Renal cortex interstitium (tissue), 11 donors: Measurements from ENCODE around the gene PUSL1. TPM values are rescaled to one million over a fixed set of nuclear protein-coding genes. Genes with fewer than 3 reads are reported as not detected.

Experiments
- DNase-seq, 11 donors: peaks; one replicate each; pipeline ENCODE4 v3.0.0-alpha.2; 2013; ENCODE audit warnings: low read depth in 9 of 11, low spot score in 4 of 11; ENCODE audit errors: extremely low read depth in 1 of 11
- polyA plus RNA-seq, 3 donors: library from polyadenylated mRNA; unstranded; fragments of 120-200 nt; gene quantifications; one replicate each; pipeline ENCODE4 v1.2.1, GENCODE V29; 2013; ENCODE audit not compliant: insufficient read length in 3 of 3

PUSL1 gene
- polyA plus RNA-seq, 3 donors: 4.5 to 10.4 (median 10.0) TPM

DNA sequence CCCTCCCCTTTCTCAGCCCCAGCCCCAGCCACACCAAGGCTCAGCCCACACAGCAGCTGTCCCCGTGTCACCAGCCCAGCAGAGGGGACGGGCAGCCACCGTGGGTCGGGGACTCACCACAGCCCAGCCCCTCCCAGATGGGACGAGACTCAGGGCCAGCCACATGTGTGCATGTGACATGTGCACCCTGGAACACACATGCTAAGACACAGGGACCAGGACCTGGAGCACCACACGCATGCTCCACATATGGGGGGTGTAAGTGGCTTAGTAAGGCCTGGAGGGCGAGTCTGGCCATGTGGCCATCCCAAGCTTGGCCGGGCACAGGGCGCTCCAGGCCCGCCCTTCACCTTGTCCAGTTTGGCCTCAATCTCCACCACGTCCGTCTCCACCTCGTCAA is 4.7 kb upstream of the PUSL1 start:
- no peak for DNase-seq

DNA sequence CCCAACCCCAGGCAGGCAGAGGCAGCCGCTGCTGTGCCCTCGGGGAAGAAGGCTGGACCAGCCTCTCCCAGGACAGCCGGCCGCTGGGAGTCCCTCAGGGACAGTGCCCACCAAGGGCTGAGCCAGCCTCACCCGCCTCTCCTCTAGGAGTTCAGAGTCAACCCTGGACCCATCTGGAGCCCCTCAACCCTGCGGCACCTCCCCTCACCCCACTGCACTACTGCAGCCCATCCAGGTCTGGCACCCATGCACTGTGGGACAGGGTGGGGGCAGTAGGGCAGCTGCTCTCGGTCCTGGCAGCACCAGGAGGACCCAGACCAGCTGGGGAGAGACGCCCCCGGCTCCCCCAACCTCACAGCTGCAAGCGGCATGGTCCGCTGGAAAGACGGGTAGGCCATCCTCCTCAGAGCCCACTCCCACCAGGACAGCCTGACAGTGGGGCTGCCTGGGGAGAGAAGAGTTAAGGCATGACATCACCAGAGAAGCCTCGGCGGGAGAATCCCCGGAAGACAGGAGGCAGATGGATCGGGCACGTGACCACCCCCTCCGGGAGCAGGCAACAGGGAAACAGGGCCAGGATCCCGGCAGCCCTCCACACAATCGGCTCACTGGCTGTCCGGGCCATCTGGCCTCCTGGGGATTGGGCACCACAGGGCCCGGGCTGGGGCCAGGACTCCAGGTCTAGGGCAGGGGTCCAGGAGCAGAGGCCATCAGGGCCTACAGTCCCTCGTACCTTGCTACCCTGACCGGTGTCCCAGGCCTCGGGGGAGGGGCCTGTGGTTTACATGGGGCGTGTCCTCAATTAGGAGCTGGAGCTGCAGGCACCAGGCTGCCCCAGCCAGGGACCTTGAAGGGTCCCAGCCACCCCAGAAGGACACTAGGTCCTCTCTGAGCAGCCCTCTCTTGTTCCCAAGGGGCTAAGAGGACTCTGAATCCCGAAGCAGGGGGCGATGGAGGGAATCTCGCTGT is 3.8 kb upstream of the PUSL1 start:
- DNase-seq: peak in 8 of 11 donors; percentile 40 to 63 (median 58)

DNA sequence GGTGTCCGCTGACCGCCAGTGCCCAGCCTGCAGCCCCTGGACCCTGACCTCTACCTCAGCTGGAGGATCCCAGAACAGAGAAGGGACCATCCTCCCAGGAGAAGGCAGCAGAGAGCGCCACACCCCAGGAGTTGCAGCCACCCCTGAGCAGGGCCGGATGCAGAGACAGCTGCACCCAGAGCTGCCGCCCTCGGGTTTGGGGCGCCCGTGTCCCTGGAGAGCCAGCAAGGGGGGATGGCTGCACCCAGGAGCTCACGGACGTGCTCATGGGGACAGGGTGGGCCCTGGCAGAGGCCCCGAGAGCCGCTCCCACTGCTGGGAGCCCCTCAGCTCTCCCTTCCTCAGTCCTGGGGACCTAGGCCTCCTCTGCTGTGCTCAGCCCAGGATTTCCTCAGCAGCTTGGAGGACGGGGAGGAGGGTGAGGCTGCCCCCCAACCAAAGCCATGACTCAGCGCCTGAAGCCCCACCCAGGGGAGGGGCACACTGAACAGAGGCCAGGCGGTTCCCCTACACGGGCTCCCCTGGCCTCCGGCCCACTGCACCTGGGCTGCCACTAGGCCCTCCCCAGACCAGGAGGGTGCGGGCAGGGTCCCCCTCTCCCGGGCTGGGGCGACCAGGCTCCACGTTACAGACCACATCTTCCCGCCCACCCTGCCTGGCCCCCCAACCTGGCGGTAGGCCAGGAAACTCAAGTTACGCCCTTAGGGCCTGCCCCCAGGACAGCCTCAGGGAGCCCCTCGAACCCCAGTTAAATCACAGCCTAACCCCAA is 2.9 kb upstream of the PUSL1 start:
- DNase-seq: no peak

DNA sequence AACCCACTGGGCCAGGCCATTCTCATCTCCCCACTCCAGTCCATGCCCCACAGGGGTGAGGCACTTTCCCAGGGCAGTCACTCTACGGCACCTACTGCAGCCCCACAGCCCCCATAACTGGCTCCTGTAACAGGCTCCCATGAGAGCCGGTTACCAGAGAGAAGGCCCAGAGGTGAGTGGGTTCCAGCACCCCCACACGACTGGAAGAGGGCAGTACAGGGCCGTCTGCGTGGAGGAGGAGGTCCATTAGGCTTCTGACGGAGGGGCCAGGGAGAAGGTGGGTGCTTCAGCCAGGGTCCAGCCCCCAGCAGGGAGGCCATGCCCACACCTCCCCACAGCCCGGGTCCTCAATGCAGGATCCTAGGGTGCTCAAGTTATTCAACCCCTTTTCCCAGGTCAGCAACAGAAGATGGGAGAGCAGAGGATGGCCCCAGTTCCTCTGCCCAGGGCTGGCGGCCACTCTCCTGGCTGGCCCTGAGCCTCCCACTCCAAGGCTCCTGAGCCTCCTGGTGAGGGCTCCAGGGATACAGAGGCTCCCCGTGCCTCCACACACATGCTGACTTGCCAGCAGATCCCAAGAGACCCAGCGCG is 2.2 kb upstream of the PUSL1 start:
- DNase-seq: no peak

DNA sequence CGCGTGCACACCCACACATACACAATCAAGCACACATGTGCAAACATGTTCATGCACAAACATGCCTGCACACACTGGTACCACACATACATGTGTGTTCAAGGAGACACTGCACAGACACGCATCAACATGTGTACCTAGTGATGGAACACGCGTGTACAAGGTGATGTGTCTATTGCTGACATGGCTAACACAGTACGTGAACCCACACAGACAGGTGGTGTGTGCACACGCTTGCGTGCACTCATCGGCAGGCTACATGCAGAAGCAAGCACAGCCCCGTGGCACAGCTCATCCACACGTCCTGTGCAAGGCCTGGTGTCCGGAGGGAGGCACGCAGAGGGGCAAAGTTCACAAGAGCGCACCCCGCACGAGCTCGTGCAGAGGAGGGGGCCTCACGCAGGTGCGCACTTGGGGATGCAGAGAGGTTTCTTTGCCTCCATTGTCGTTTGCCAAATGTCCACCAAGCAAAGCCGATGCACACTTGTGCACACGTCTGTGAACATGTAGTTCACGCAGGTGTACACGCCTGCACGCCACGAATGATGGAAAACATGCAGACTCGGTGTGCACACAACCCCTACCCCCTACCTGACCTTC is 1.6 kb upstream of the PUSL1 start:
- DNase-seq: no peak

DNA sequence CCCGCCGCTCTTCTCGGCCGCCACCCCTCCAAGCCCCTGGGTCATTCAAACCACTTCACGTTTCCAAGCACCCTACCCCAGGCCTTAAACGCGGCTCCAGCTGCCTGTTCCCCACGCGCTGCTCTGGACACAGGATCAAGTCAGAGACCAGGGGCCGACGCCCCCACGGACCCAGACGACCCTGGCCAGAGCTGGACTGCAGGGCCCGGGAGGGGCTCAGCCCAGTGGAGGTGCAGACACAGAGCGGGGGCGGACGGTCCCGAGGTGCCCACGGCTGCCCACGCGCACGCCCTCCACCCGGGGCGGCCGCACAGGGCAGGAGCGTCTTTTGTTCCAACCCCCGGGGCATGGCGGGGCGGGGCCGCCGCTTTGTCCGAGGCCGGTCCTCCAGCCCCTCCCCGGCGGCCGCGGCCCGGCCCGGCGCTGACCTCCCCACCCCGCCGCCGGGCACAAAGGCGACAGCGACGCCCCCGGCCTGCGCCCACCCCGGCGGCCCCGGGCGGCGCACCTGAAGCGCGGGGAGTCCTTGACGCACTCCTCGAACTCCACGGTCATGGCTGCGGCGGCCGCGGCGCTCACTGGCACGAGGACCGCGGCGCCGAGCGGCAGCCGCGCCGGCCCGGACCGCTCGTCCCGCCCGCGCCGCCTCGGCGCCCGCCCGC is 1.0 kb upstream of the PUSL1 start:
- no peak for DNase-seq

DNA sequence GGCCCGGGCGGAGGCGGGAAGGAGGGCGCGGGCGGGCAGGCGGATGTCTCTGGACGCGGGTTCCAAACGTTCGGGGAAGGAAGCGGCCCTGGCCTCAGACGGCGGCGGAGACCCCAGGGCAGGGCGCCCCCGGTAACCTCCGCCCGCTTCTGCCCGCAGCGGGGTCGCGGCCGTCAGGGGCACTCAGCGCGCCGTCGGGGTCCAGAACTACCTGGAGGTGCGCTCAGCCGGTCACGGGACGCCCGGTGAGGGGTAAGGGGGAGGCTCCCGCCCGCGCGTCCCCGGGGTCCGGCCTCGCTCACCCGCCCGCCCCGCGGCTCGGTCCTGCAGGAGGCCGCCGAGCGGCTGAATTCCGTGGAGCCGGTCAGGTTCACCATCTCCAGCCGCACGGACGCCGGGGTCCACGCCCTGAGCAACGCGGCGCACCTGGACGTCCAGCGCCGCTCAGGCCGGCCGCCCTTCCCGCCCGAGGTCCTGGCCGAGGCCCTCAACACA is 406 bp downstream of the PUSL1 start:
- no peak for DNase-seq

DNA sequence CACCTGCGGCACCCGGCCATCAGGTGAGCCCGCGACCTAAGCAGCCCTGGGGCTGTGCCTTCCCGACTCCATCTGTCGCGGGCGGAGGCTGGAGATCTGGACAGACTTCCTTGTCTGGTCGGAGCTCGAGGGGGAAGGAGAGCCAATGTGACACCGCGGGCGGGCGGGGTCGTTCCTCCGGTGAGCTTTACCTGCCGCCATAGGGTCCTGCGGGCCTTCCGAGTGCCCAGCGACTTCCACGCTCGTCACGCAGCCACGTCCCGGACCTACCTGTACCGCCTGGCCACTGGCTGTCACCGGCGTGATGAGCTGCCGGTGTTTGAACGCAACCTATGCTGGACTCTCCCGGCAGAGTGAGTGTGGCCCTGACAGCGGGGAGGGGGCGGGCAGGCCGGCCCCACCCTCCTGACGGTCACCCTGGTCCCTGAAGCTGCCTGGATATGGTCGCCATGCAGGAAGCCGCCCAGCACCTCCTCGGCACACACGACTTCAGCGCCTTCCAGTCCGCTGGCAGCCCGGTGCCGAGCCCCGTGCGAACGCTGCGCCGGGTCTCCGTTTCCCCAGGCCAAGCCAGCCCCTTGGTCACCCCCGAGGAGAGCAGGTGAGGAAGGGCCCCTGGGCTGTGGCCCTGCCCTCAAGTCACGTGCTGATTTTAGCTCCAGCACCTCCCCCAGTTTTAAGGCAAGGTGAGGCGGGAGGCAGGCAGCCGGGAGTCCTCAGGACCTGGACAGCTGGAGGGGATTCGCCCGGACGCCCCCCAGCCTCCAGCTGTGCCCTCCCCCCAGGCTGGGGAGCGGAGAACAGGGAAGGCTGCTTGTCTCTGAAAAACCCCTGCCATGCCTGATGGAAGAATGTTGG is 1.1 kb downstream of the PUSL1 start:
- DNase-seq: no peak

DNA sequence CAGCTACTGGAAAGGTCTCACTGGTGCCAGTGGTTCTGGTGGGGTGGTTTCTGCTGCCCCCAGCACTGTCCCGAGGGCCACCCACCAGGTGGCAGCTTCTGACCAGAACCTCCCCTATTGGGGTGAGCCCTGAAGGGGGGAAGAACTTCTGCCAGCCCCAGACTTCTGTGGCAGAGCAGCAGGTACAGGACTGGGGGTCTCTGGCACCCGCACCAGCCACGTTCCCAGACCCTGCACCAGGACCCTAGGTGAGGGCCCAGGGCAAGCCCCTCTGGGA is 1.6 kb downstream of the PUSL1 start:
- no peak for DNase-seq

DNA sequence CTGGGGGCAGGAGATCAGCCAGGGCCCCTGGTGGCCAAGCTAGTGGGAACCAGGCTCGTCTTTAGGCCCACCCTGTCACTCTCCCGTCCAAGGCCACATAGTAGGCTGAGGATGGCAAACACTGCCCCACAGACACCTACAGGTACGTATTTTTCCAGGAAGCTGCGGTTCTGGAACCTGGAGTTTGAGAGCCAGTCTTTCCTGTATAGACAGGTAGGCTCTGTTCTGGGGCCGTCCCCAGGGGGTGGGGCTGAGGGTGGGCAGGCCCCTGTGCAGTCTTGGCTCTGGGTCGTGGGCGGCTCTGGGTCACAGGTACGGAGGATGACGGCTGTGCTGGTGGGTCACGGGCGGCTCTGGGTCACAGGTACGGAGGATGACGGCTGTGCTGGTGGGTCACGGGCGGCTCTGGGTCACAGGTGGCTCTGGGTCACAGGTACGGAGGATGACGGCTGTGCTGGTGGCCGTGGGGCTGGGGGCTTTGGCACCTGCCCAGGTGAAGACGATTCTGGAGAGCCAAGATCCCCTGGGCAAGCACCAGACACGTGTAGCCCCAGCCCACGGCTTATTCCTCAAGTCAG is 2.2 kb downstream of the PUSL1 start:
- DNase-seq: no peak

DNA sequence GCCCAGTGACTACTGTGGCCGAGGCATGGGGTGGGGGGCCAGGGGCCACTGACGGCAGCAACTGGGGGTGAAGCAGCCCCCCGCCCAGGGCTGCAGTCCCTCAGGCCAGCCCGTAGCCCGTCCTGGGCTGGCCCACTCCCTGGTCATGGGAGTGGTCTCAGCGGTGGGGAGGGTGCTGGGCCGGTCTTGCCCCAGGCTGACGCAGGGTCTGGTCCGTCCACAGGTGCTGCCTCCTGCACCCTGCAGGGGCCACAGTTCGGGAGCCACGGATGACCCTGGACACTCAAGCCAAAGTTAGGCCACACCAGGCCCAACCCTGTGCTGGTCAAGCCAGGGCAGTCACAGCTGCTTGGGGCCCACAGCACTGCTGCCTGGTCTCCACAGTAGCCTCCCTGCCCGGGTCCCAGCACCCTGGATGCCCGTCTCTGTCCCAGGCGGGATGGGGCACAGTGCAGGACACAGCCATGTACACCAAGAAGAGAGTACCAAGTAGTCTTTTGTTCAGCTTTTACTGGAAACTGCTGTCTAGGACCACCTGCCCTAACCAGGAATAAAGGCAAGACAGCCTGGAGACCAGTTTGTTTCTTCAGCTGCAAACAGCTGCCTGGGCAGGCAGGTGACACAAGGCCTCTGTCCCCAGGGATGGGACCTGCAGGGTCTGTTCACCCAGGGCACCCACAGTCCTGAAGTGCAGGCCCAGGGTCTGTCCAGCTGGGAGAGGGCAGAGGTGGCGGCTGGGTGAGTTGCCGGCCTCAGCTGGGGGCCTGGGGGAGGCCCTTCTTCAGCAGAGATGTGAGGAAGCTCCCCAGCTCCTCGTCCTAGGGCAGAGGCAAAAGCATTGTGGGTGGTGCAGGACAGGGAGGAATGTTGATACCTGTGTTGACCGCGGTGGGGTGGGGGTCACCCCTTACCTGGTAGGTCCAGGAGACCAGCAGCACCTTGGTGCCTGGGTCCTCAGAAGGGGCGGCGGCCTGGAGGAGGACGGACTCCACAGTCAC is 3.0 kb downstream of the PUSL1 start:
- DNase-seq: no peak

DNA sequence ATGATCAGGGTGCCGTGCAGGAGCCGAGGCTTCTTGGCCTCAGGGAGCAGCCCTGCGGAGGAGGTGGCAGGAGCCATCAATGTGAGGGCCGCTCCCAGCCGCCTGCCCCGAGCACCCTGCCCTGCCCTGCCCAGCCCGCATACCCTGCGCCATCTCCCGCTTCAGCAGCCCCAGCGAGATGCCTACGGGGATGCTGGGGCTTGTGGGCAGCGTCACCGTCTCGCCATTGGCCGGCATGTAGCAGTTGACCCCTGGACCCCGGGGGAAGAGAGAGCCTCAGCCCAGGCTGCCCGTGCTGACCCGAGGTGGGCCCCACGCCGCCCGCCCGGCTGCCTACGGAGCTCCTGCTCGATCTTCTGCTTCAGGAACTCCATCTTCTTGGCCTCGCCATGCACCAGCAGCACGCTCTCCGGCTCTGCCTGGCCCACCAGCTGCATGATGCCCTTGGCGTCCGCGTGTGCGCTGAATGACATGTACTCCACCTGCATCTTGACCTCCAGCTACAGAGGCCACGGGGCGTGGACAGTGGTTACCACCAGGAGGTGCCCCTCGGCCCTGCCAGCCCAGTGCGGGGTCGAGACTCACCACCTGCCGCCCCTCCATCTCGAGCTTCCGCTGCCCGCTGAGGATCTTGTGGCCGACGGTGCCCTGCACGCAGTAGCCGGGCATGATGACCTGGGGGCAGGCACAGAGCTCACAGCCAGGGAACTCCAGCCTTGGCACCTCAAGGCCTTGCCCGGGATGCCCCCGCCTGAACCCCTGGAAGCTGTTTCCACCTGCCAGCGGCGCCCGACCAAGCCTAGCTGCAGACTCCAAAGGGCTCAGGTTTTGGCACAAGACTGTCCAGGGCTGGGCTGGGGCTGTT is 4.3 kb downstream of the PUSL1 start:
- no peak for DNase-seq

DNA sequence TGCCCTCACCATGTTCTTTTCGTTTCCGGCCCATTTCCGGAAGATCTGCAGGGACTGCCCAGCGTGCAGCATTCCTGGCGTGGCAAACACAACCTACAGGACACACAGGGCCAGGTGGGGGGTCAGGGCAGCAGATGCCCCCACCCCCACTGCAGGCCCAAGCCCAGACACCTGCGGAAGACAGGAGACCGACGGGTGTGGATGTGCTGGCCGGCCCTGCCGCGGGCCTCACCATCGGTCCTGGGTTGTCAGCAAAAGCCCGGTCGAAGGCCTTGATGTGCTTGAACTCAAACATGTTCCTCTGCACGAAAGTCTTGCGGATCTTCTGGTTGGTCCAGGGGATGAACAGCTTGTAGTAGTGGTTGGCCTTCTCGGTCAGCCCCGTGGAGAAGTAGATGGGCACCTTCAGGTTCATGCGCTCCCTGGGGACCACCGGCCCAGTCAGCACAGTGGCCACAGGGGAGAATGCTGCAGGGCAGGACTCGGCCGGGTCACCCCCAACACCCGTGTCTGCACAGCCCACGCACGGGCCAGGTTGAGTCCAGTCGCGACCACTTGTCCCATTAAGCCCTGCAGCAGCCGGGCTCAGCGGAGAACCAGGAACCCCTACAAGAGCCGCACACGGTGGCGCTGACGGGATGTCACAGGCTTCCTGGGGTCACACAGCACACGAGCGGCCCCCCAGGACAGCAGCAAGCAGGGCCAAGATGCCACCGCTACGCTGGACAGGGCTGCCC is 5.3 kb downstream of the PUSL1 start:
- no peak for DNase-seq

DNA sequence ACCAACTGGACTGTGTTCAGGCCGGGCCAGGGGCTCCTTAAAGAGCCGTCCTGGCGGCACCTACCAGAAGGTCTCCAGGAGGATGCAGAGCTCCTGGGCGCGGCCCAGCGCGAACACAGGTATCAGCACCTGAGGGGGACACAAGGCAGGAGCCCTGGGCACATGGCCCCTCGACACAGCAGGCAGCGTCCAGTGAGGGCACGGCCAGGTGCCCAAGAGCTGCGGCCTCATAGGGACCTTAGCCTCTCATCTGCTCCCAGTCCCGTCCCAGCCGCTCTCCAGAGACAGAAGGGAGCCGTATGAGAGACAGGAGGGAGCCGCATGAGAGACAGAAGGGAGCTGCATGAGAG is 5.8 kb downstream of the PUSL1 start:
- DNase-seq: no peak

DNA sequence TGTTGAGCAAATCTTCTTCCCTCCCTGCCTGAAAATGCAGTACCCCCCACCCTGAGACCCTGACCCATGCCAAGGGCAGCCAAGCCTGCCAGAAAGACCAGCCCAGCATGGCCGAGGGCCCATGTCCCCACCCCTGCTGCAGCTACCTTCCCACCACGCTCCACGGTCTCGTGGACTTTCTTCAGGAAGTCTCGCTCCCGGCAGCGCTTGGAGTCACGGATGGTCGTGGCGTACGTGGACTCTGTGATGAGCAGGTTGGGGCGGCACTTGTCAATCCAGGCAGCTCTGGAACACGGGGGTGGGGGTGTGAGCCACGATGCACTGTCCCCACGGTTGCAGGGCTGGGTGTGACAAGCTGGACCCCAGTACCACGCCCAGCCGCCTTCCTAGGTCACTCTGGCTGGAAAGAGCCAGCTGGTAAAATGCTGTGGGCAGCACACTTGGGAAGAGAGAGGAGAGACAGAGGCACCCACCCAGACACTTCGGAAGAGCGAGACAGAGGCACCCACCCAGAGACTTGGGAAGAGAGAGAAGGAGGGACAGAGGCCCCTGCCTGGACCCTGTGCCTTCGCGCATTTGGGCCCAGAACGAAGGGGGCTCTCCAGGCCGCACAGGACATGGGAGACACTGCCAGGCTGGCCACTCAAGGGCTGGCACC is 6.4 kb downstream of the PUSL1 start:
- no peak for DNase-seq
